ENCODE measurements around the gene TBC1D23.

The TBC1D23 gene

GRCh38 chr3:100354850-100355249, 94.1 kb downstream of the TBC1D23 start:
- DNase-seq, result no peak

DNA sequence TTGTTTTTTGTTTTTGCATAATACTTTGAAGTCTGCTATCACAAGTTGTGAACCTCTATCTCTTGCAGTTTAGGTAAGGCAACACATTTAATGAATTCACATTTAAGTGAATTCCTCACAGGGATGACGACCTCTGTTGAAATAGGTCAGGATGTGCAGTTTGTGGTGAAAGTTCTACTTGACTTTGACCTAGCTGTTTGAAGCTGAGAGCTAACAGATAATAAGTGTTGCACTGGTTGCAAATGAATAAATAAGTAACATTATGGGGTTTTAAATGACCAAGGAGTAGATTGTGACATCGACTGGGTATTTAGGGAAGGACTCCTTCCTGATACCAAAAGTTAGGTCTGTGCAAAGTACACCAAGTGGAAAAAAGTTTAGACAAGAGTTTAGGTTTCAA, 97.6 kb downstream of the TBC1D23 start:
- DNase-seq, result no peak

DNA sequence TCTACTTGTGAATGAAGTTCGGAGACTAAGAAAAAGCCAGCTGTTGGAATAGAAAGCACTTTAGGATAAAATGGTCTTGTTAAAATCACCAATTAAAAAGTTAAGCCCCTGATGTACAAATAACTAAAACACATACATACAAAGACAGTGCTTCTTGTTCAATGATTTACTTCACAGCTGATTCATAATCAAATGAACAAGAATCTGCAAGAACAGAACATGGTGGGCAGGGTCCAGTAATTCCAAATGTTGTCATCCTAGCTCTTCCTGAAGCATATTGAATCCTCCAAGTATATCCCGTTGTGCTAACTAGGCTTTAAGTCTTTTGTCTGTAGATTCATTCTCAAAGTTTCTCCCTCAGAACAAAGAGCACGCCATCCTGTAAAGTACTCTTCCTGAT, 98.2 kb downstream of the TBC1D23 start:
- DNase-seq, result no peak

DNA sequence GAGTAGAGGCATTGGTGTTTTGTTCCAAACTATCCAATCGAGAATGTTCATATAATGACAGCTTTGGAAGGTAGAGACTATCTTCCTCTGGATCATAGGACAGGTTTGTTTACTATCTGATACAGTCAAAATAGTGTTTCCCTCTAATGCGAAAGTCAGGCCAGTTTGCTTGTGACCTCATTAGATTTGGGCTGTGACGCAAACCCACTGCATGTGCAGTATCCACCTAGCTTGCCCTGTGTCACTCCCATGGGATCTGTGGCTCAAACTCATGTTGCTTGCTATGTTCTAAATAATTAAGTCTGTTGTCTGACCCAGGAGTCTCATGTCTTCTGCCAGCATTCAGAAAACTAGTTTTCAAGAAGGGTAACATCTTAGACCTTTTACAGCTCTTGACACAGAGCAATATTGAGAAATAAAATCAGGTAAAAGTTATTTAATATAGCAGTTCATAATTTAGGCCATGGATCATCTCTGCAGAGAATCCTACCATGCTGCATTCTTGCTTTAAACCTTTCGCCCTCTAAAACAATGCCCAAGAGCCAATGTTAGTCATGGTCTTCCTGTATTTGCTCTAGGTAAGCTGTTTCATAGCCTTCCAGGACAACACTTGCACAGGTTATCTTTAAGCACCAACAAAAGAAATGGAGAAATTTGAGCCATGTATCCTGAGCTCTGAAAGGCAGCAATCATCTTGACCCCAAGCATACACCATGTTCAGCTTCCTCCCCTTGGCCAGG, 100.1 kb downstream of the TBC1D23 start:
- DNase-seq, result no peak

DNA sequence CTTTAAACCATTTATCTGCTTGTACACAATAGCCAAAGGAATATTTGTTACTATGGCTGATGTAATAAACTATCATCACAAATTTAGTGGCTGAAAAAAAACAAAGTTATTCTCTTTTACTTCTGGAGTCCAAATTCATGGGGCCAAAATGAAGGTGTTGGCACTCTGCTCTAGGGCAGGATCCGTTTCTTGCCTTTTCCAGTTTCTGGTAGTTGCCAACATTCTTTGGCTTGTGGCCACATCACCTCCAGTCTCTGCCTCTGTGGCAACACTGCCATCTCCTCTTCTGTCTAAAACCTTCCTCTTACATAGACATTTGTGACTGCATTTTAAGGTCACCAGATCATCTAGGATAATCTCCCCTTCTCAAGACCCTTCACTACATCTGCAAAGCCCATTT, 101.1 kb downstream of the TBC1D23 start:
- no peak for DNase-seq

GRCh38 chr3:100364421-100364820, 103.6 kb downstream of the TBC1D23 start:
- DNase-seq, result no peak

DNA sequence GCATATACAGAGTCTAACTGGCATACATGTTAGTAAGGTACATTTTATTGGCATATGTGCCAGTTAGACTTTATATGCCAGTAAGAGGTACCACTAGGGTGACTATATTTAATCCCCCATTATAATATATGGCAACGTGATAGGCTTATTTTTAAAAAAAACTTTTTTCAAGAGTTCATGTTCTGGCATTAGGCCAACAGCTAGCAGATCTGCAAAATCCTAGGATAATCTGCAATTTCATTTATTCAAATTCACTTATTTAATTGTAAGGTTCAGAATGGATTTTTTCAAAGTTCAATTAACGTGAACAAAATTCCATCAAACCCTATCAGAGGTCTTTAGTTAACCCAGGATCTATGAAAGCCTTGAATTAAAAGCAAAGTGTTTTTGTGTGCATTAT, 105.6 kb downstream of the TBC1D23 start:
- no peak for DNase-seq

- DNase-seq, result no peak
Measured at GRCh38 chr3:100368441-100368840, 107.6 kb downstream of the TBC1D23 start.

DNA sequence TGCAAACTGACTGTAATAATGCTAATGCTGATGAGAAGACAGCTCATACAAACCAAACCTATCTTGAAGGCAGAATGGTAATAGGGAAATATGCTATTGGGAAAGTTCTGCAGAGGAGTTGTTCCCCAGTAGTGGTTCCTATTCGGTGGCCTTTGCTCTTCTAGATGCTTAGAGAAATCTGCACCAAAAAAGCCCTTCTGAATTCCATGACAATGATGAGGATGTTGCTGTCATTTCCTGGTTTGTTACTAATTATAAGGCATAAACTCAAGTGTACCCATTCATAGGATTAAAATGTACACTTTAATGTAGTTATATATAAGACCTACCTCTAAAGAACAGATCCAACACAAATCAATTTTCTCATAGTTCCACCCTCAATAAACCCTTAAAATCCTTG, 110.0 kb downstream of the TBC1D23 start:
- DNase-seq, result no peak

DNA sequence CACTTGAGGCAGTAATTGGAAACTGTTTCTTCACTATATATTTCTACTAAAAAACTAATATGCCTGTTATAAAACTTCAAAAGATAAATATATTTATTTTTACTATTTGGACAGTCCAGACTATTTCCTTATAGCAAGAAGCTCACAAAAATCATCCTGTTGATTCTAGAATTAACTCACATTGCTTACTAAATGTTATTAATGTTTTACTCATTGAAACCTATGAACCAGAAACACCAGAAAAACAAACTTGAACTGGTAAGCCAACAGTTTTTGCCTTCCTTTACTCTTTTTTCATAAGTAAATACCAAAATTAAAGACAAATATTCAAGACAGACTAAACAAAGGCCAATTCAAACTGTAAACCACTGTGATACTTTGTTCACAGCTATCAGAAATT, 113.7 kb downstream of the TBC1D23 start:
- no peak for DNase-seq

All from GF-D8 (cell line).